GM12892 (cell line): ENCODE data around the gene MAP7D1.

Experiments used
- POLR2A ChIP-seq: IDR thresholded peaks from 2 replicates; pipeline ENCODE4 v1.6.1; 2011; ENCODE audit warnings: low read depth, low read length, control low read depth
- TAF1 ChIP-seq: IDR thresholded peaks from 2 replicates; pipeline ENCODE4 v1.6.1; 2011; ENCODE audit warnings: low read depth, mild to moderate bottlenecking, control low read depth, low read length, borderline replicate concordance

GRCh38 chr1:36162680-36163239, 6.8 kb downstream of the MAP7D1 start:
- TF ChIP-seq TAF1 (no peak), POLR2A (no peak)
